GM12892 (cell line): Measurements from ENCODE around the gene GLTP.

Experiments
- POLR2A ChIP-seq: IDR thresholded peaks from 2 replicates; pipeline ENCODE4 v1.6.1; 2011; ENCODE audit warnings: low read depth, low read length, control low read depth
- POLR2AphosphoS5 ChIP-seq: IDR thresholded peaks from 2 replicates; pipeline ENCODE4 v1.6.1; 2011; ENCODE audit warnings: low read depth, low read length, control low read depth
- TAF1 ChIP-seq: IDR thresholded peaks from 2 replicates; pipeline ENCODE4 v1.6.1; 2011; ENCODE audit warnings: low read depth, mild to moderate bottlenecking, control low read depth, low read length, borderline replicate concordance

DNA sequence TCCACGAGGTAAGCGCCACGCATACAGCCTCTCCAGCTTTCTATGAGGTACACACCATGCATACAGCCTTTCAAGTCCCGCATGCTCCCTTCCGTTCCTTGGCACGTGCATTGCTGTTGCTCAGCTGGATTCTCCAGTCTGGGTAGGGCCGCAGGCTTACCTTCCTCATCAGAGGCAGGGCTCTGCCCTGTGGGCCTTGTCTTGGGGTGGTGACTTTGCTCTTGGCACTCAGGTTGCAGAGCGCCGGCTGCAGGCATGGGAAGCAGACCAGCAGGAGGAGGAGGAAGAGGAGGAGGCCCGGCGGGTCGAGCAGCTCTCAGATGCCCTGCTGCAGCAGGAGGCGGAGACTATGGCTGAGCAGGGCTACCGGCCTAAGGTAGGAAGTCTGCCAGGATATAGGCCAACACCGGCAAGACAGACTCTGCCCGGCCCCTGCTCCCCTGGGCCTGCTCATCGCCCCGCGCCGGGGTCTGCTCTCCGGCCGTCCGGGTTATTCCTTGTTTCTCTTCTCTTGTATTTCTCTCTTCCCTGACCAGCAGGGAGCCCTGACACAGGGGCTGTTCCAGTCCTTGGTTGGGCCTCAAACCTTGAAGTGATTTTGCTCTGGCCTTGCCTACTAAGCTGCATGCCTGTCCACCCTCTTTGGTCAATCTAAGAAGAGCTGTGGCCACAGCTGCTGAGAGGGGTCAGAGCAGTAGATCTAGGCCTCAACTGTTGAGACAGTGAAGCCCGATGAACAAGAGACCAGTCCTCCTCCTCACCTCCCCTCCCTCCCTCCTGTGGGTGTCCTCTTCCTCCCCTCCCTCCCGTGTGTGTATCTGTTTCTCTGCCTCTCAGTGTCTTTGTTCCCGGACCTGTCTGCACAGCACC lies 35.1 kb upstream of the GLTP start:
- TF ChIP-seq POLR2A (no peak), POLR2AphosphoS5 (no peak), TAF1 (no peak)
